Tibial nerve (tissue), 4 donors: ENCODE measurements around the gene EEF2KMT. TPM values are rescaled to one million over a fixed set of nuclear protein-coding genes. Genes with fewer than 3 reads are reported as not detected.

Experiments
- DNase-seq, 2 donors: peaks; one replicate each; pipeline ENCODE4 v3.0.0-alpha.2; 2019; ENCODE audit warnings: low spot score in 2 of 2
- H3K27ac ChIP-seq, 4 donors: fragments of 200-600 bp; sonication (generic) in 3 of 4; one replicate each; pipeline ENCODE4 v1.5.1; 2017 to 2019; ENCODE audit warnings: mild to moderate bottlenecking in 1 of 4
- H3K27me3 ChIP-seq, 2 donors: fragments of 200-600 bp; sonication (generic) in 1 of 2; one replicate each; pipeline versions ENCODE4 v1.5.1 to v1.6.0; 2017 to 2019
- H3K36me3 ChIP-seq, 3 donors: fragments of 200-600 bp; sonication (generic); one replicate each; pipeline ENCODE4 v1.5.1; 2018 to 2019
- H3K4me1 ChIP-seq, 4 donors: fragments of 200-600 bp; sonication (generic) in 3 of 4; one replicate each; pipeline ENCODE4 v1.5.1; 2017 to 2019
- H3K4me3 ChIP-seq, 4 donors: fragments of 200-600 bp; sonication (generic) in 3 of 4; one replicate each; pipeline ENCODE4 v1.5.1; 2017 to 2019; ENCODE audit warnings: mild to moderate bottlenecking in 1 of 4, moderate library complexity in 1 of 4
- H3K9me3 ChIP-seq, 4 donors: fragments of 200-600 bp; sonication (generic) in 3 of 4; one replicate each; pipeline ENCODE4 v1.5.1; 2017 to 2019
- CTCF ChIP-seq, 5 experiments: fragments of 200-600 bp in 3 of 5; fragments of 450-650 bp in 2 of 5; sonication (generic) in 3 of 5; IDR thresholded peaks; one replicate each; pipeline ENCODE4 v1.5.1; 2016 to 2019; ENCODE audit warnings: antibody characterized with exemption in 5 of 5, mild to moderate bottlenecking in 3 of 5, moderate library complexity in 2 of 5
- EP300 ChIP-seq, 2 donors: sonication (generic); formaldehyde crosslinking; IDR thresholded peaks; one replicate each; pipeline ENCODE4 v1.6.1; 2017; ENCODE audit warnings: antibody characterized with exemption in 2 of 2, mild to moderate bottlenecking in 1 of 2
- POLR2A ChIP-seq, 2 donors: fragments of 450-650 bp; IDR thresholded peaks; one replicate each; pipeline ENCODE4 v1.6.1; 2017; ENCODE audit warnings: antibody characterized with exemption in 2 of 2, mild to moderate bottlenecking in 2 of 2, moderate library complexity in 2 of 2
- WGBS, 2 donors: methylation state at CpG; one replicate each; pipeline ENCODE4 v1.1.5; 2018; 5-methylcytosine and 5-hydroxymethylcytosine counted together
- total RNA-seq, 4 donors: library from RNA; depleted of rRNA; stranded (reverse); fragments of >200 nt; gene quantifications; one replicate each; pipeline ENCODE4 v1.1.0, GENCODE V29; 2016

The EEF2KMT gene
- total RNA-seq, 4 donors from 2014 or later, result 4.8 to 10.8 (median 7.9) TPM

- no peaks in the 10 kb centered on the region for H3K9me3 ChIP-seq
- no peak for DNase-seq
- 88 to 90% methylated on average over 9 of the region's 9 CpGs for WGBS, 2 donors
- H3K27me3 ChIP-seq, result no peaks in the 10 kb centered on the region
- H3K36me3 ChIP-seq, result peaks cover 0 to 6% (median 0%) of the 10 kb centered on the region in 3 donors
- no peak overlapping the region for H3K4me3 ChIP-seq
- TF ChIP-seq POLR2A (IDR thresholded peaks at IDR 0.05), result no peak
- no peak for TF ChIP-seq EP300 (IDR thresholded peaks at IDR 0.05)
- no peak overlapping the region for H3K27ac ChIP-seq
- H3K4me1 ChIP-seq, result peaks cover 0 to 24% (median 4%) of the 10 kb centered on the region in 4 donors
These were observed 28.5 kb downstream of the EEF2KMT start for GRCh38 chr16:5069048-5069447.

GRCh38 chr16:5066511-5066910 lies 31.1 kb downstream of the EEF2KMT start:
- 70 to 77% methylated on average over 6 of the region's 6 CpGs for WGBS, 2 donors

GRCh38 chr16:5065813-5066212 lies 31.8 kb downstream of the EEF2KMT start, which contains the start of gene C16orf89:
C16orf89 (minus strand) TSS chr16:5065956; CDS start chr16:5065908, 48 bp downstream.
- H3K4me3 ChIP-seq, result peak within 1 kb of the TSS in 1 of 4 donors; percentile 6
- peak within 1 kb of the TSS in 3 of 4 donors; percentile 25 to 77 (median 45) for H3K27ac ChIP-seq
- DNase-seq, result no peak
- no peaks in the 10 kb centered on the region for H3K9me3 ChIP-seq
- H3K36me3 ChIP-seq, result no peaks in the 10 kb centered on the region
- no peaks in the 10 kb centered on the region for H3K27me3 ChIP-seq
- TF ChIP-seq POLR2A (IDR thresholded peaks at IDR 0.05) (peak in 1 of 2 donors; percentile 6), EP300 (IDR thresholded peaks at IDR 0.05) (peak in 1 of 2 donors; percentile 46), CTCF (IDR thresholded peaks at IDR 0.05) (no peak)
- WGBS, 2 donors, result 38 to 59% methylated on average over 8 to 9 of the region's 10 CpGs
- no peaks in the 10 kb centered on the region for H3K4me1 ChIP-seq

More at GRCh38 chr16:5066511-5066910, 31.1 kb downstream of the EEF2KMT start:
- peaks cover 0 to 7% (median 0%) of the 10 kb centered on the region in 4 donors for H3K4me1 ChIP-seq
- no peak for DNase-seq
- H3K36me3 ChIP-seq, result no peaks in the 10 kb centered on the region
- no peak overlapping the region for H3K4me3 ChIP-seq
- H3K9me3 ChIP-seq, result no peaks in the 10 kb centered on the region
- no peak for TF ChIP-seq POLR2A (IDR thresholded peaks at IDR 0.05)
- no peak for TF ChIP-seq CTCF (IDR thresholded peaks at IDR 0.05)
- no peak for TF ChIP-seq EP300 (IDR thresholded peaks at IDR 0.05)
- no peaks in the 10 kb centered on the region for H3K27me3 ChIP-seq
- H3K27ac ChIP-seq, result peak overlapping the region in 1 of 4 donors; percentile 77

GRCh38 chr16:5065326-5065725 lies 32.3 kb downstream of the EEF2KMT start:
- no peaks in the 10 kb centered on the region for H3K9me3 ChIP-seq
- no peaks in the 10 kb centered on the region for H3K36me3 ChIP-seq
- H3K27ac ChIP-seq, result peak overlapping the region in 3 of 4 donors; percentile 25 to 77 (median 45)
- TF ChIP-seq EP300 (IDR thresholded peaks at IDR 0.05) (no peak), POLR2A (IDR thresholded peaks at IDR 0.05) (no peak), CTCF (IDR thresholded peaks at IDR 0.05) (no peak)
- DNase-seq, result no peak
- no peaks in the 10 kb centered on the region for H3K27me3 ChIP-seq
- peak overlapping the region in 1 of 4 donors; percentile 6 for H3K4me3 ChIP-seq
- no peaks in the 10 kb centered on the region for H3K4me1 ChIP-seq
- WGBS, 2 donors, result 44 to 60% methylated on average over 8 of the region's 8 CpGs

GRCh38 chr16:5064915-5065314 lies 32.7 kb downstream of the EEF2KMT start:
- 43 to 75% methylated on average over 7 of the region's 7 CpGs for WGBS, 2 donors
- H3K9me3 ChIP-seq, result no peaks in the 10 kb centered on the region
- TF ChIP-seq EP300 (IDR thresholded peaks at IDR 0.05), result no peak
- TF ChIP-seq POLR2A (IDR thresholded peaks at IDR 0.05), result no peak
- TF ChIP-seq CTCF (IDR thresholded peaks at IDR 0.05), result no peak
- no peak for DNase-seq
- no peaks in the 10 kb centered on the region for H3K36me3 ChIP-seq
- peak overlapping the region in 1 of 4 donors; percentile 6 for H3K4me3 ChIP-seq
- peak overlapping the region in 1 of 4 donors; percentile 77 for H3K27ac ChIP-seq
- no peaks in the 10 kb centered on the region for H3K27me3 ChIP-seq
- H3K4me1 ChIP-seq, result no peaks in the 10 kb centered on the region
